Stimulated activated CD8-positive, alpha-beta memory T cell treated with anti-CD3 and anti-CD28 coated beads, Interleukin-4, amount 100 ng/mL, for 24 hours (primary cell): ENCODE measurements around the gene NELL1.
"Not testable (repeated sequence)": the region's sequence is repeated elsewhere in the genome, so short reads cannot be mapped to it uniquely, and the experiment has no call there.

Experiments used
- DNase-seq: peaks from one replicate; pipeline ENCODE4 v3.0.0-alpha.2; 2020; ENCODE audit warnings: low read depth

NELL1 gene

GRCh38 chr11:21113876-21114275 lies 444.5 kb downstream of the NELL1 start:
- no peak for DNase-seq

GRCh38 chr11:21116009-21116408 lies 446.6 kb downstream of the NELL1 start:
- no peak for DNase-seq

GRCh38 chr11:21119411-21119810 lies 450.0 kb downstream of the NELL1 start:
- DNase-seq: no peak

GRCh38 chr11:21121991-21122390 lies 452.6 kb downstream of the NELL1 start:
- DNase-seq: no peak

- DNase-seq: no peak
Measured at GRCh38 chr11:21122523-21122922, 453.1 kb downstream of the NELL1 start.

- no peak for DNase-seq
Measured at GRCh38 chr11:21132146-21132720, 462.8 kb downstream of the NELL1 start.

GRCh38 chr11:21133244-21133643 lies 463.9 kb downstream of the NELL1 start:
- DNase-seq: no peak

GRCh38 chr11:21133722-21134121 lies 464.3 kb downstream of the NELL1 start:
- no peak for DNase-seq

GRCh38 chr11:21137803-21138202 lies 468.4 kb downstream of the NELL1 start:
- no peak for DNase-seq

- not testable (repeated sequence) for DNase-seq
Measured at GRCh38 chr11:21141557-21141956, 472.2 kb downstream of the NELL1 start.

- no peak for DNase-seq
Measured at GRCh38 chr11:21142007-21142406, 472.6 kb downstream of the NELL1 start.

- no peak for DNase-seq
Measured at GRCh38 chr11:21144531-21144930, 475.1 kb downstream of the NELL1 start.

GRCh38 chr11:21148376-21148775 lies 479.0 kb downstream of the NELL1 start:
- no peak for DNase-seq

GRCh38 chr11:21160140-21160539 lies 490.8 kb downstream of the NELL1 start:
- DNase-seq: no peak

GRCh38 chr11:21169639-21170038 lies 500.3 kb downstream of the NELL1 start:
- no peak for DNase-seq

GRCh38 chr11:21173476-21173875 lies 504.1 kb downstream of the NELL1 start:
- no peak for DNase-seq

- no peak for DNase-seq
Measured at GRCh38 chr11:21174781-21175180, 505.4 kb downstream of the NELL1 start.

- DNase-seq: no peak
Measured at GRCh38 chr11:21177379-21177778, 508.0 kb downstream of the NELL1 start.

- DNase-seq: no peak
Measured at GRCh38 chr11:21179770-21180169, 510.4 kb downstream of the NELL1 start.

- DNase-seq: no peak
Measured at GRCh38 chr11:21180182-21180581, 510.8 kb downstream of the NELL1 start.

GRCh38 chr11:21185959-21186358 lies 516.6 kb downstream of the NELL1 start:
- DNase-seq: no peak

GRCh38 chr11:21190181-21190580 lies 520.8 kb downstream of the NELL1 start:
- no peak for DNase-seq

- DNase-seq: no peak
Measured at GRCh38 chr11:21195995-21196394, 526.6 kb downstream of the NELL1 start.

- no peak for DNase-seq
Measured at GRCh38 chr11:21198498-21198897, 529.1 kb downstream of the NELL1 start.

- DNase-seq: no peak
Measured at GRCh38 chr11:21205205-21205604, 535.8 kb downstream of the NELL1 start.
